H1 (cell line): ENCODE results near the gene GAS2. TPM values are rescaled to one million over a fixed set of nuclear protein-coding genes. Genes with fewer than 3 reads are reported as not detected.

Experiments used
- CBX8 ChIP-seq: fragments of 300-800, 300-1000 bp; sonication (generic); IDR thresholded peaks from 2 replicates; pipeline ENCODE4 v1.7.1; 2016; ENCODE audit warnings: low read depth, low read length, borderline replicate concordance
- CHD2 ChIP-seq: IDR thresholded peaks from 2 replicates; pipeline ENCODE4 v1.6.1; 2012; ENCODE audit warnings: low read length, improper control_type of control experiment
- CHD7 ChIP-seq: fragments of 300-600 bp; sonication (generic); IDR thresholded peaks from 2 replicates; pipeline ENCODE4 v1.7.1; 2012; ENCODE audit warnings: low read length, moderate library complexity, mild to moderate bottlenecking, inconsistent platforms; ENCODE audit not compliant: insufficient replicate concordance
- FOSL1 ChIP-seq: IDR thresholded peaks from 2 replicates; pipeline ENCODE4 v1.6.1; 2011; ENCODE audit warnings: mild to moderate bottlenecking, low read depth, low read length, moderate library complexity; ENCODE audit not compliant: insufficient read depth
- KDM5A ChIP-seq: fragments of 200-600 bp; IDR thresholded peaks from 2 replicates; pipeline ENCODE4 v1.7.1; 2012; ENCODE audit warnings: mild to moderate bottlenecking, low read length, inconsistent platforms, mixed read lengths
- POLR2A ChIP-seq, 2 experiments: IDR thresholded peaks; 1 replicate in 1 of 2; 2 replicates in 1 of 2; pipeline ENCODE4 v1.6.1; 2011; ENCODE audit warnings: low read depth in 2 of 2, low read length in 2 of 2, mild to moderate bottlenecking in 2 of 2; ENCODE audit errors: control extremely low read depth in 1 of 2
- RAD21 ChIP-seq, 2 experiments: IDR thresholded peaks in 1 of 2; conservative IDR thresholded peaks in 1 of 2; 2 replicates each; pipeline ENCODE4 v1.6.1; 2011; ENCODE audit warnings: low read depth in 2 of 2, low read length in 2 of 2, improper control_type of control experiment in 1 of 2, inconsistent platforms in 1 of 2, mild to moderate bottlenecking in 1 of 2, moderate library complexity in 1 of 2
- SIN3A ChIP-seq, 2 experiments: IDR thresholded peaks in 1 of 2; conservative IDR thresholded peaks in 1 of 2; 2 replicates each; pipeline ENCODE4 v1.6.1; 2011 to 2012; ENCODE audit warnings: low read length in 2 of 2, improper control_type of control experiment in 1 of 2, low read depth in 1 of 2, mild to moderate bottlenecking in 1 of 2
- SIX5 ChIP-seq: IDR thresholded peaks from 2 replicates; pipeline ENCODE4 v1.6.1; 2011; ENCODE audit warnings: mild to moderate bottlenecking, low read depth, low read length
- SRF ChIP-seq: IDR thresholded peaks from 2 replicates; pipeline ENCODE4 v1.6.1; 2011; ENCODE audit warnings: mild to moderate bottlenecking, low read depth, low read length, moderate library complexity
- TAF1 ChIP-seq: IDR thresholded peaks from 2 replicates; pipeline ENCODE4 v1.6.1; 2011; ENCODE audit warnings: mild to moderate bottlenecking, low read depth, low read length
- polyA plus RNA-seq, 7 experiments: library from polyadenylated mRNA; depleted of rRNA in 3 of 7; stranded (reverse) in 5 of 7; unstranded in 2 of 7; fragments of >200 nt in 5 of 7; fragments of 200-250 nt in 2 of 7; gene quantifications; 1 replicate in 5 of 7; 2 replicates in 1 of 7; 4 replicates in 1 of 7; pipeline versions ENCODE4 v1.2.1 to v1.2.3, GENCODE V29; 2011 to 2013; ENCODE audit warnings: missing spikeins in 2 of 7, mixed read lengths in 2 of 7
- total RNA-seq: library from RNA; stranded (reverse); fragmentation: NEBNext Ultra II Directional; extraction: Animal tissue kit (Norgen Biotek cat#: 25700); gene quantifications from 2 replicates; pipeline ENCODE4 v1.2.1, GENCODE V29; 2021

Gene GAS2
- total and polyA plus RNA-seq, 2 of the 8 experiments (the other 6 are each of a cell fraction or from before 2014, with no cell fraction given) = 0.70 to 1.7 TPM

GRCh38 chr11:22832315-22833015, 166.1 kb downstream of the GAS2 start (continued):
- no peak for TF ChIP-seq CHD7
- TF ChIP-seq POLR2A (IDR thresholded peaks at IDR 0.05; ENCODE audit: control extremely low read depth in 1 of 2, low read depth in 2 of 2, low read length in 2 of 2) = no peak
- no peak for TF ChIP-seq KDM5A
- TF ChIP-seq TAF1 = no peak
- TF ChIP-seq CHD2 = no peak
- TF ChIP-seq FOSL1 = no peak
- no peak for TF ChIP-seq CBX8
- no peak for TF ChIP-seq SRF
- no peak for TF ChIP-seq SIN3A (conservative IDR thresholded peaks at IDR 0.05 in 1 of 2, IDR thresholded peaks at IDR 0.05 in 1 of 2; ENCODE audit: low read depth in 1 of 2, low read length in 2 of 2)
- no peak for TF ChIP-seq RAD21 (IDR thresholded peaks at IDR 0.05 in 1 of 2, conservative IDR thresholded peaks at IDR 0.05 in 1 of 2; ENCODE audit: low read depth in 2 of 2, low read length in 2 of 2)
- TF ChIP-seq SIX5 = no peak
